ENCODE results near the gene PLXNB2.

GRCh38 chr22:50277761-50278160, 29.7 kb downstream of the PLXNB2 start:
- TF ChIP-seq, protein P1, sequence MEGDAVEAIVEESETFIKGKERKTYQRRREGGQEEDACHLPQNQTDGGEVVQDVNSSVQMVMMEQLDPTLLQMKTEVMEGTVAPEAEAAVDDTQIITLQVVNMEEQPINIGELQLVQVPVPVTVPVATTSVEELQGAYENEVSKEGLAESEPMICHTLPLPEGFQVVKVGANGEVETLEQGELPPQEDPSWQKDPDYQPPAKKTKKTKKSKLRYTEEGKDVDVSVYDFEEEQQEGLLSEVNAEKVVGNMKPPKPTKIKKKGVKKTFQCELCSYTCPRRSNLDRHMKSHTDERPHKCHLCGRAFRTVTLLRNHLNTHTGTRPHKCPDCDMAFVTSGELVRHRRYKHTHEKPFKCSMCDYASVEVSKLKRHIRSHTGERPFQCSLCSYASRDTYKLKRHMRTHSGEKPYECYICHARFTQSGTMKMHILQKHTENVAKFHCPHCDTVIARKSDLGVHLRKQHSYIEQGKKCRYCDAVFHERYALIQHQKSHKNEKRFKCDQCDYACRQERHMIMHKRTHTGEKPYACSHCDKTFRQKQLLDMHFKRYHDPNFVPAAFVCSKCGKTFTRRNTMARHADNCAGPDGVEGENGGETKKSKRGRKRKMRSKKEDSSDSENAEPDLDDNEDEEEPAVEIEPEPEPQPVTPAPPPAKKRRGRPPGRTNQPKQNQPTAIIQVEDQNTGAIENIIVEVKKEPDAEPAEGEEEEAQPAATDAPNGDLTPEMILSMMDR (conservative IDR thresholded peaks at IDR 0.05; ENCODE audit: low read depth, low read length), result no peak
- TF ChIP-seq EZH2 (IDR thresholded peaks at IDR 0.05; ENCODE audit: borderline replicate concordance, low read depth, low read length, poor library complexity, severe bottlenecking), result no peak

Data from A673 (cell line).